Testis (tissue), 2 donors: Measurements from ENCODE around the gene PPIL1.

Experiments
- CTCF ChIP-seq, 3 experiments: fragments of 450-650 bp in 2 of 3; fragments of 200-600 bp in 1 of 3; sonication (generic) in 1 of 3; IDR thresholded peaks; one replicate each; pipeline ENCODE4 v1.5.1; 2016 to 2019; ENCODE audit warnings: antibody characterized with exemption in 3 of 3, mild to moderate bottlenecking in 2 of 3, moderate library complexity in 1 of 3
- POLR2A ChIP-seq: fragments of 450-650 bp; IDR thresholded peaks from one replicate; pipeline ENCODE4 v1.6.1; 2017; ENCODE audit warnings: antibody characterized with exemption, mild to moderate bottlenecking, moderate library complexity

DNA sequence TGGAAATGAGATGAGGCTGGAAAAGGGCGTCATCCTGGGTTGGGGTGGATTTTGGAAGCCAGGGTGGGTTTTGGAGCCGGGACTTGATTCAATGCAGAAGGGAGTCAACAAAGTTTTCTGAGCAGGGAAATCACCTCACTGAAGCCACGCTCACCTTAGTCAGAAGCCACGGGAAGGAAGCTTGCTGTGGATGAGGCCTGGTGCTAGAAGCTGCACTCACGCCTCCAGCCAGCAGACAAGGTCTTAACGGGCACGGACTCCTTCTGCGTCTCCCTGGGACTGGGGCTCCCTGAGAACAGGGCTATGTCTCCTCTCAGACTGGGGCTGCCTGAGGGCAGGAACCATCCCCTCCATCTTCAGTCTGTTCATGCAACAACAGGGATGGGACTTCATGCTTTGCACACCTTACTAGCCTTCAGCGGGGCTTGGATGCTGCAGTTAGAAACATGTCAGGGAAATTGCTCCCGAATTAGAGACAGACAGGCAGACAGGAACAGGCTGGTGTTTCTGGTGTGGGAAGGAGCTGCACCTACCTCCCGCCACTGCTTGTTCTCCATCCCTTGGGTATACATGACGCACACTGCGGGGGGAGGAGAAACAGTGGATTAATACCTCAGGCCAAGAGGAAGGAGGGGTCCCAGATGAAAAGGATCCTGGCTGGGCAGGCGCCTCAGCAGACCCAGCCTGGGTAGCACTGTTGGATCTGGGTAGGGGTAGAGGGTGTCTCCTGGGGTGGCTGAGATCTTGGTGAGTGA lies 52.8 kb downstream of the PPIL1 start:
- TF ChIP-seq POLR2A (no peak), CTCF (IDR thresholded peaks at IDR 0.05) (no peak)
